HG03045 (cell line): ENCODE data around the gene PVALEF.

Experiments used
- ATAC-seq: cut with Tn5 transposase; IDR thresholded peaks from one replicate; pipeline ENCODE4 v1.9.1; 2021; ENCODE audit warnings: mild to moderate bottlenecking, moderate library complexity; ENCODE audit not compliant: unreplicated experiment

PVALEF gene

DNA sequence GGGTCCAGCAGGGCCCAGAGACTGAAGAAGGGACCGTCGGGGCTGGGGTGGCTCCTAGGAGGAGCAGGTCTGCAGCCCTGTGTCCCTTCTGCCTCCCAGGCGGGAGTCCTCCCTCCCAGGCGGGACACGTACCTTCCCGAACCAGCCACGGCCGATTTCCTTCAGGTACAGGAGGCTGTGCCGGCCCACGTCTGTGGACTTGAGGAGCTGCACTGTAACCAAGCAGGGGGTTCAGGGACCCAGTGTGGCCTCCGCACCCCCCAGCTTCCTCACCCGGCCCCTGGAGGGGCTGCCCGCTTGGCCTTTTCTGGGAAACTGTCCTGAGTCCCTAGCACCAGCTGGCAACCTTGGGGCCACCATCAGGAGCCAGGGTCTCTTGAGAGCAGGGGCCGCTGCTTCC, 37.0 kb upstream of the PVALEF start:
- ATAC-seq: no peak

DNA sequence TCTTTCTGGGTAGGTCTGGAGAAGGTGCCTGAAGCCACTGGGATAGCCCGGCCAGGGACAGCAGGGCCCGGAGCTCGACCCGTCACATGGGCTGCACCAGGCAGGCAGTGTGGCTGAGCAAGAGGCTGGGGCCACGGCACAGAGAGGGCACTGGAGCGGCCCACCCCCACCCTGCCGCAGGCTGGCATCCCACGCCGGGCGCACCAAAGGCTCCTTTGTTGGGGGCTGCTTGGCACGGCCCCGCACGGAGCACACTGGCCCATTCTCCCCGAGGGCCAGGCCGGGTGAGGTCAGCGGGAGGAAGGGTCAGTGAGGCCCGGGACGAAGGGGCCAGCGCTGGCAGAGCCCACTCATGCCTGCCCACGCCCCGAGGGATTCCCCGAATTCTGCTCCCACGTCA, 36.5 kb upstream of the PVALEF start:
- no peak for ATAC-seq

DNA sequence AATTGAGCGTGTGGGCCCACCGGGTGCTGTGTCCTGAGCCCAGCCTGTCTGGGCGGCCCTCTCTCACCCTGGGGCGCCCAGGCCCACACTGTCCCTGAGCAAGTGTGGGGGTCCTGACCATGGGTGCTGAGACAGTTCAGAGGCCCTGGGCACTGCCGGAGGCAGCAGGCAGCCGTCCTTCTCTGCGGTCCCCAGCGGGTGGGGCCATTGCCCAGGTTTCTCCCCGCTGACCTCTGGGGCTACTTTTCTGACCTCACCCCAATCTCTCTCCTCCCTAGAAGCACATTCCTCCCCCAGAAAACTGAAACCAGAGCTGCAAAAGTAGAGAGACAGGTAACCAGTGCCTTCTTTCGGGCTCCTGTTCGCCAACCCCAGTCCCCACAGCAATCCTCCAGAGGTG, 36.0 kb upstream of the PVALEF start:
- no peak for ATAC-seq

DNA sequence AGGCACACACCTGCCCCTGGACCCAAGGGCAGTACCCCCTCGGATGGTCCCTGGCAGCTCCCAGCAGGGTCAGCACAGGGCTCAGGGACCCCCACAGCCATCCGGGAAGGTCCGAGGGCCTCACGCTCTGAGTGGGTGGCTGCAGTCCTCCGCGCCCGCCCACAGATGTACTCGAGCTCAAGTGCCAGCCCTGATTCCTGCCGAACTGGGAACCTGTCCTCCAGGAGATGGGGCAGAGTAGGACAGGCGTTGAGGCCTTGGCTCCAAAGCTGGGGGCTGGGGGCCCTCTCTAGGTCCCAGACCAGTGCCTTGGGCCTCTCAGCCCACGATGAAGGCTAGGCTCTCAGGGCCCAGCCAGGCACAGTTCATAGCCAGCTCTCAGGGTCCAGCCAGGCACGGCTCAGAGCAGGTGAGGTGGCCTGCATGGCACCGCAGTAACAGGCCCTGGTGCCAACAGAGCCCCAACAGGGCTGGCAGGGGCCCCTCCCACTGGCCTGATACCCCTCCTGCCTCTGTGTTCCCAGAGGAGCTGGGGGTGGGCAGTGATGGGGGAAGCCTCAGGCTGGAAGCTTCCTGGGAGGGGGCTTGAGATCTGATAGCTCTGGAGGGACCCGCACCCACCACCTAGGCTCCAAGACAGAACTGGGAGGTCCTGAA, 35.5 kb upstream of the PVALEF start:
- no peak for ATAC-seq

DNA sequence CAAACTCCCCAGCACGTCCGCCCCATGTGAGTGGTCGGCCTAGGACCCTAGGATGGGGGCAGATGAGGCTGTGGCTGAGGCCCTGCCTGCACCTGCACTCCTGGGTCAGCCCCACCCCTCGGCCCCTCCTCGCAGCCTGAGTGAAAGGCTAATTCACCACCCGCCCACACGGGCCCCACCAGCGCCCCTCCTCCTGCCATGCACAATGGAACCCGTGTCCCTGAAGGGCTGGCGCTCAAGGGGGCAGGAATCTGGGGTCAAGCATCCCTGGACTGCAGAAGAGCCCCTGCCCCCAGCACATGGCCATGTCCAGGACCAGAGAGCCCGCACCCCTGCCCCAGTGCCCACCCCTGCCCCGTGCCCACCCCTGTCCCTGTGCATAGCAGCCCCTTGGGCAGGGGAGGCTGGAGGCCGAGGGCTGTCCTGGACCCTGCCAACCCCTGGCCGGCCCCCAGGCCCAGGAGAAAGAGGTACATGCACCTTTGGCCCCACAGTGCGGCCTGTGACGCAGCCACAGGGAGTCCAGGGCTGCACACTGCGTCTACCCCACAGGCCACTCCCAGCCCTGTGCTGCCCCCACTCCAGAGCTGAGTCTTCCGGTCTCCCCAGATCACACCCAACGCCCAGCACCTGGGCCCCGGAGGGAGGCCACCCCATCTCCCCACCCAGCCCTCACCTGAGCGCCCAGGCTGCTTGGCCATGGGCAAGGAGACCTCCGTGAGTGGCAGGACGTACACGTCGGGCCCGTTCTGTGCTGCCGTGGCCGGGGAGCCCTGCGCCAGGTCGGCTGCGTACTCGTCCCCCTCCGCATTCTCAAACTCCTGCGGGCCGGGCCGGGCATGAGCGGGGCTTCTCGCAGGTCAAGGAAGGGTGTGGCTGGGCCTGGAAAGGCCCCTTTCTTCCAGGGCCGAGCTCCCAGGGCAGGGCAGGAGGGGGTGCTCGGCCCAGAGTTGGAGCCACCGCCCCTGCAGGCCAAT, 34.6 kb upstream of the PVALEF start:
- ATAC-seq: no peak

DNA sequence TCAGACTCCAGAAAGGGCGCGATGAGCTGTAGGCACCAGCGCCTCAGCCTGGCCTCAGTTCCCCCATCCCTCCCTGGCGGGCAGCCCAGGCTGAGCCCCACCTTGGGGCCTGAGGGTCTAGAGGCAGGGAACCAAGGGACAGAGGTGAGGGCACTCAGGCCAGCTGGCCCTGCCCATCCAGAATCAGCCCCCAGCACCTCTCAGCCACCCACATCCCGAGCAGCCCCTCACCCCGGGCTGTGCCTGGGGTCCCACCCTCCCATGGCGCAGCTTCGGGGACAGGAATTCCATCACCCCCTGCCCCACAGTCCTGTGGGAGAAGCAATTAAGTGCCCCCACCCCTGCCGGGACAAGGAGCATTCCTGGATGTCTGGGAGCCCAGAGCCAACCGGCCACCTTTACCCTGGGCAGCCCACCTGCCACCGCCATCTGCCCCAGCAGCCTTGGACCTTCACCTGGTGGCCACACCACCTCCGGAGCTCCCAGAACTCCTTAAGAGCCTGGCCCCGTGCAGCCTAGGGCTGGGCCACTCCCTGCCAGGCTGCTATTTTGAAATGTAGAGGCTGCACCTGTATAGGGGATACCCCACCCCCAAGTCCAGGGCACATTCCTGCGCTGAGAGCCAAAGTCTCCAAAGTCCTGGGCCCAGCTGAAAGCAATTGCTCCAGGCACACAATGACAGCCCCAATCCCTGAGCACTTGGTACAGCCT, 33.7 kb upstream of the PVALEF start:
- no peak for ATAC-seq

DNA sequence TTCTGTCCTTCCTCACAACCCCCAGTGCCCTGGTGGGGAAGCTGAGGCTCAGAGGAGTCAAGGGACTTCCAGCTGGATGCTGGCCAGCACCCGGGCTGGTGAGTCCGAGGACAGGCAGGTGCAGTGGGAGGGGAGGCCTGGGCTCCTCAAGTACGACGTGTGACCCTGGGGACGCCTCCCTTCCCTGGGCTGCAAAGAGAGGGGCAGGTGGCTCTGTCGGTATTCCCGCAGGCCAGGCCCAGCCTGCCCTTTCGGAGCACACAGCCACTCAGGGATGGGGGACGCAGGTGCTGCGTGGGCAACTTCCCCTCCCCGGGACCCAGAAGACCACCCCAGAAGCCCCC, 33.1 kb upstream of the PVALEF start:
- ATAC-seq: no peak

DNA sequence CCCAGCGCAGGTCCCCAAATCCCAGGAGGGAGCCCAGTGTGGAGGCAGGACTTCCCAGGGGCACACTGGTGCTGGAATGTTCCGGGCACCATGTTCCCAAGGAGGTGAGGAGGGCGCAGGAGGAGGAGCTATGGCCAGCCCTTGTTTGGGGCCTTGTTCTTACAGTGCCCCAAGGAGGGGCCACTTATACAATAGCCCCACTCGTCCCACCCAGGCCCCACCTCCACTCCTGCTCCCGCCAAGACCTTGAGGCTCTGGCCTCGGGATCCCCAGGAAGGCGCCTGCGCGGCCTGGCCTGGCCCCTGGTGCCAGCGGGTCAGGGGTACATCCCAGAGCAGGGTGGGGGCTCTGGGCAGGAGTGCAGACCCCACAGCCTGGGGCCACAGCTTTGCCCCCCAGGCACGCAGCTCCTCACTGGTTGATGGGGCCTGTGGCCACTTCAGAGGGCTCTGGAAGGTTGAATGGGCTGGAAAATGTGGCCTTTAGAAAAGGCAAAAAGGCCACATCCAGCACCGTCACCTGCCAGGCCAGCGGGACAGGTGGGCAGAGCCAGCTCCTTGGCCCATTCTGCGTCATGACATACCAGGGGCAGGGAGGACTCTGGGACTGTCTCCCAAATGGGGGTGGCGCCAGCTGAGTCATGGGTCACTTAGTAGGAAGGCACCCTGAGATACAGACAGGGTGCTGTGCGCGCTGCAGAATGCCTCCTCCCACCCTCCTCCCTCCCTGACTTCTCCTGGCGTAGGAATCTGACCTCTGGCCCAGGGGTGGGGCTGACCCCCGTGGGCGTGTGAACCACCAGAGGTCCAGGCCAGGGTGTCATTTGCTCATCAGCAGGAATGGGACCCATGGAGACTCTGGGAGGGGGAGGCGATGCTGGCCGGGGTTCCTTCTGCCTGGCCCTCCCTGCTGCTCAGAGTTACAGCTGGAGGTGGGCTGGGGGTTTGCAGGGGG, 32.3 kb upstream of the PVALEF start:
- no peak for ATAC-seq

DNA sequence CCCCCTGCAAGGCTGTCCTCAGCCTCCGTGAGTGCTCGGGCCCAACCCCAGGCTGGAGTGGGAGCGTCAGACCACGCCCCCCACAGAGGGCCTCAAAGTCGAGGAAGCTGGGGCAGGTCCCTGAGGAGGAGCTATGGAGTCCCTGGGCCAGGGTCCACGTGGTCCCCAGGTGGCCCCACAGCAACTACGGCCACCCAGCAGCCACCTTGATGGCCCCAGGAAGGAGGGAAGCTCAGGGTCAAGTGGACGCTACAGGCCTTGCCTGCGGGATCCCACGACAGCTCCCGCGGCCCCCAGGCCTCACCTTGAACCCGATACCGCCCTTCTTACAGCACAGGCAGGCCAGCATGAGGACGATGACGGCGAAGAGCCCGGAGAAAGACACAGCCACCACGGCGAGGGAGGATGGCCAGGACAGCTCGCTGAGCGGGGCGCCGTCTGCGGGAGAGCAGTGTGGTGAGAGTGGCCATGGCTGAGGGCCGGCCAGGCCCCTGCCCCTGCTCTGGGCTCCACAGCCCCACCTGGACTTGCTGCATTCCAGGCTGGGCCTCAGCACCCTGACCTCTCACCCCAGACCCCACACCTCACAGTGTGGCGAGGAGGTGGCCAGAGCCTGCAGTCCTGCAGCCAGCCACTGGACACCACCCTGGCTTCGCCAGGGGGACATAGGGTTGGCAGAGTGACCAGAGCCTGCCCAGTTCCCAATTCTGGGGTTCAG, 31.1 kb upstream of the PVALEF start:
- ATAC-seq: no peak

DNA sequence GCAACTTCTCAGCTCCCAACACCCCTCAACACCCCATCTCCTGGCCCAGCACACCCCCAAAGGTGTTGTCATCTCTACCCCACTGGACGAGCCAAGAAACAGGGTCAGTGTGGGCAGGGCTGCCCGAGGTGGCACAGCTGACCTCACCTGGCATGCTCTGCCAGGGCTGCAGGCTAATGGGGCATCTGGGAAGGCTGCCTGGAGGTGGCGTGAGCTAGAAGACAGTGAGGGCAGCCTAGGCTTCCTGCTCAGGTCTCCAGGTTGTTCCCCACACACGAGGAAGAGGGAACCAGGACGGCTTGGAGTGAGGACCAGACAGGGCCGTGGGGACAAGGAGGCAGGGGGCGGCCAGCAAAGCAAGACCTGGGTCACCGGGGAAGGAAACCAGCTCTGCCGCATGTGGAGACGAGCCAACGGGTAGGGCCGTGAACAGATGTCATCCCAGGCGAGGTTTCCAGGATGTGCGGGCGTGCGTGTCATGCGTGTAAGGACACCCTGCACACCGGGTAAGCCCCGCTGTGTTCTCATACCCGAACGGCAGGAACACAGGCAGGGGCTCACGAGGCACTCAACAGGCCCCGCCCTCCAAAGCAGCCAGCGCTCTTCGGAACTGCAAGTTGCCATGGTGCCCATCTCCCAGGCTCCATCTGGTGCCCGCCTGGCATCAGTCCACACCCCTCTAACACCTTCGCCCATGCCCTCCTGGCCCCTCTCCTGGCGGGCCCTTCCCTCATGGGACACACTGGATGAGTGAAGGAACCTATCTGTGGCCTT, 29.6 kb upstream of the PVALEF start:
- ATAC-seq: no peak

DNA sequence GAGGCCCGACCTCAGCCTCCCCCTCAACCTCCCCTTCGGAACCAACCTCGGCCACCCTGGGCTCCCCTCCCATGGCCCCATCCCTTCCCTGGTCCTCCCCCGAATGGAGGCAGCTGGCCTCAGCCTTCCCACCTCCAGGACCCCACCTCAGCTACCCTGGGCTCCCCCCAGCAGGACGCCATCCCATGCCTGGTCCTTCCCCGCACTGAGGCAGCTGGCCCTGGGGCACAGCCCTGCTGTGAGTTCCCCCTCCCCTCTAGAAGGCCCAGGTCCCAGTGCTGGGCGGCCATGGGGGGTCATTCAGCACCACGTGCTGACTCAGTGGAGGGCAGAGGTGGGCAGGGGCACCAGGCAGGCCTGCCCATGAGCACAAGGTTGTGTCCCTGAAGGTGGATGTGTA, 28.9 kb upstream of the PVALEF start:
- ATAC-seq: no peak

DNA sequence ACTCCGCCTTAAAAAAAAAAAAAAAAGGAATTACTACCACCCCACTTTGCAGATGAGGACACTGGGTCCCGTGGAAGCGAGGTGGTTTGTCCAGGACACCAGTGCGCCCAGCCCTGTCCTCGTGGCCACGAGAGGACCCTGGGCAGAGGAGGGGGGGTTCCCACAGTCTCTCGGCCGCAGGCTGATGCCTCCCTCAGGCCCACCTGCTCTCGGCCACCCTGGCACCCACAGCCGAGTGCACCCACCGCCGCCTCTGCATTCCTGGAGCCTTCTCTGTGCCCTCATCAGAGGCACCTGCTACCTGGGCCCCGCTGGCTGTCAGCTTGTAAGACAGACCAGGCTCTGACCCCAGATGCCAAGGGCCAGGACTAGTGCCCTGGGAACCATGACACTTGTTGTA, 28.1 kb upstream of the PVALEF start:
- no peak for ATAC-seq

DNA sequence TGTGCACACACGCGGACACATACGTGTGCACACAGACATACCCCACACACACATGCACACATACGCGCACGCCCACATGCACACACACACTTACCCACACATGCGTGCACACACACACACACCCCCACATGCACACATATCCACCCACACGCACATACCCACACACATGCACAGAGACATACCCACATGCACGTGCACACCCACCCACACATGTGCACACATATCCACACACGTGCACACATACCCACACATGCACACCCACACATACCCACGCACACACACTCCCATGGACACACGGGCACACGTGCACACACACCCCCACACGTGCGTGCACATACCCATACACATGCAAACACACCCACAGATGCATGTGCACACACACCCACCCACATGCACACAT, 27.2 kb upstream of the PVALEF start:
- ATAC-seq: no peak

DNA sequence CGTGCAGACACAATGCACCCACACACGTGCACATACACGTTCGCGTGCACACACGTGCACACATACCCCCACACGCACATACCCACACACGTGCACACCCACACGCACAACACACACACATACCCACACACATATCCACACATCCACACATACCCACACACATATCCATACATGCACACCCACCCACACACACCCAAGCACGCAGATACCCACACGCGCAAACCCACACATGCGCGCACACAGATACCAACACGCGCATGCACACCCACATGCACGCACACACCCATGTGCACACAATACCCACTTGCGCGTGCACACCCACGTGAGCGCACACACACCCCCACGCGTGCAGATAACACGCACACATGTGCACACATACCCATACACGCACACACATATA, 26.8 kb upstream of the PVALEF start:
- no peak for ATAC-seq

DNA sequence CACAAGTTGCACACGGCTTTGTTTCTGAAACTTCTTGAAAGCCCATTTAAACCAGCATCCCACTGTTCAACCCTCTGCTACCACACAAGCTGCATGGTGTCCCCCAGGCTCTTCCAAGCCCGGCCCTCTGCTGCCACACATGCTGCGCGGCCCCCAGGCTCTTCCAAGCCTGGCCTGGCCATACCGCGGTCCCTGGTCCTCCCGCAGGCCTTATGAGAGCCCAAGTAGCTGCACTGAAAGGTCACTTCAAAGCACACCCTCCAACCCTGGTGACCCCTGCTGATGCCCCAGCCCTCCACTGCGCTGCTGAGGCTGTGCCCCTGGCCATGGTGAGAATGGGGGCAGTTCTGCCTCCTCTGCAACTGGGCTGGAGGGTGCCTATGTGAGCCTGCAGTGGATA, 25.9 kb upstream of the PVALEF start:
- no peak for ATAC-seq

DNA sequence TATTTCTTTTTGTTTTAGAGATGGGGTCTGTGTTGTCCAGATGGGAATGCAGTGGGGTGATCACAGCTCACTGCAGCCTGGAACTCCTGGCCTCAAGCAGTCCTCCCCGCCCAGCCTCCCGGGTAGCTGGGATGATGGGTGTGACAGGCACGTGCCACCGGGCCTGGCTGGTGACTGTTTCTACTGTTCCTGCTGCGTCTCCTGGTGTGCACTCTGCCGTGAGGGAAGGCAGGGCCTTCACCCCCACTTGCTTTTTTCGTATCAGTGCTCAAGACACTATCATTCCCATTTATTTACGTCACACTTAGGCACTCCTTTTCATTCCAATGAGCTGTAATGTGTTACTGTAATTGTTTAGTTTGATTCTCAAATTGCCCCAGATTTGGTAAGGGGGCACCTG, 25.3 kb upstream of the PVALEF start:
- no peak for ATAC-seq

DNA sequence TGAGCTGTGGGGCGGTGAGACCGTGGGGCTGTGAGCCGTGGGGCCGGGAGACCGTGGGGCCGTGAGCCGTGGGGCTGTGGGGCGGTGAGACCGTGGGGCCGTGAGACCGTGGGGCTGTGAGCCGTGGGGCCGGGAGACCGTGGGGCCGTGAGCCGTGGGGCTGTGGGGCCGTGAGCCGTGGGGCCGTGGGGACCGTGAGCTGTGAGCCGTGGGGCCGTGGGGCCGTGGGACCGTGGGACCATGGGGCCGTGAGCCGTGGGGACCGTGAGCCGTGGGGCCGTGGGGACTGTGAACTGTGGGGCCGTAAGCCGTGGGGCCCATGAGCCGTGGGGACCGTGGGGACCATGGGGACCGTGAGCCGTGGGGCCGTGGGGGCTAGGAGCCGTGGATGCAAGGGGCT, 24.6 kb upstream of the PVALEF start:
- no peak for ATAC-seq

DNA sequence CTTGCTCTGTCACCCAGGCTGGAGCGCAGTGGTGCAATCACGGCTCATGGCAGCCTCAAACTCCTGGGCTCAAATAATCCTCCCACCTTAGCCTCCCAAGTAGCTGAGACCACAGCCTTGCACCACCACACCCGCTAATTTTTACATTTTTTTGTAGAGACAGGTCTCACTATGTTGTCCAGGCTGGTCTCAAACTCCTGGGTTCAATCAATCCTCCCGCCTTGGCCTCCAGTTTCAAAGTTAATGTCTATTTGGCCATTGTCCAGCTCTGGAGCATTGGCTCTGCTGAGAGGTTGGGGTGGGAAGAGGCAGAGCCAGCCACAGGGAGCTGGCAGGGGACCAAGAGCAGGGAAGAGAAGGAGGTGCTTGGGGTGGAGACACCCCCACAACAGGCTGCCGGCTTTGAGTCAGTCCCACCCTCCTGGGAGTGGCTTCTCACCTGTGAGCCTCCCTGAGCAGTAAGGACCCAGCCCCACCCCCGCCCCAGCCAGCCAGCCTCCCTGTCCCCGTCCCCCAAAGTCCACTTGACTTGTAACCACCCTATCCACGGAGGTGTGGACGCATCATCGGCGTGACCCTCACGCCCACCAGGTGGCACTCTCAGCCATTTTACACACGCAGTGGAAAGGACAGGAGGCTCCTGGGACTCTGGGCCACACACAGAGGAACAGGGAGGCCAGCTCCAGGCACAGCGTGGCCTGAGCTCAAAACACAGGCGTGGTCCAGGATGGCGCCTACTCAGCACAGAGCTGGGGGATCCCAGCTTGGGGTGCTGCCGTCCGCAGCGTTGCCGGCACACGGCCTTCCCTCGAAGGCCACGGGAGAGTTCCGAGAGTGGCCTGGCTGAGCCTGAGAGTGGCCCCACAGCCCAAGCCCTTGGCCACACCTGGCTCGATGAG, 22.8 kb upstream of the PVALEF start:
- ATAC-seq: no peak

DNA sequence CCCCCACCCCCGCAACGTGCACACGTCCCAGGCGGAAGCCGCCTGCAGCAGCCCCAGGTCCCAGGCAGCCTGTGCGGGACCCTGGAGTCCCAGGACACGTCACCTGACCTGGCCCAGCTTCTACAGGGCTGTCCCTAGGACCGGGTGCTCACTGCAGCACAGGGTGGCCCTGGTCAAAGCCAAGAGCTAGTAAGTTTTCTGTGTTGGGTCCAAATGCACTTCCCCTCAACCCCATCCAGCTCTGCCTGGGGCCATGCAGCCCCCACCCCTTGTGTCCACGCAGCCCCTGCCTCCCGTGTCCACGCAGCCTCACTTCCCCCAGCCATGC, 22.1 kb upstream of the PVALEF start:
- ATAC-seq: no peak
